PC-9 (cell line): ENCODE data around the gene OSM.

Source experiments
- EZH2 ChIP-seq: fragments of 200-600 bp; sonication (generic); IDR thresholded peaks from 2 replicates; pipeline ENCODE4 v1.8.0; 2017; ENCODE audit warnings: antibody characterized with exemption, low read depth
- TF ChIP-seq, protein P1 (sequence below): fragments of 200-600 bp; sonication (generic); conservative IDR thresholded peaks from 2 replicates; pipeline ENCODE4 v1.6.1; 2017; ENCODE audit warnings: mixed run types, antibody characterized with exemption, mild to moderate bottlenecking, moderate library complexity

DNA sequence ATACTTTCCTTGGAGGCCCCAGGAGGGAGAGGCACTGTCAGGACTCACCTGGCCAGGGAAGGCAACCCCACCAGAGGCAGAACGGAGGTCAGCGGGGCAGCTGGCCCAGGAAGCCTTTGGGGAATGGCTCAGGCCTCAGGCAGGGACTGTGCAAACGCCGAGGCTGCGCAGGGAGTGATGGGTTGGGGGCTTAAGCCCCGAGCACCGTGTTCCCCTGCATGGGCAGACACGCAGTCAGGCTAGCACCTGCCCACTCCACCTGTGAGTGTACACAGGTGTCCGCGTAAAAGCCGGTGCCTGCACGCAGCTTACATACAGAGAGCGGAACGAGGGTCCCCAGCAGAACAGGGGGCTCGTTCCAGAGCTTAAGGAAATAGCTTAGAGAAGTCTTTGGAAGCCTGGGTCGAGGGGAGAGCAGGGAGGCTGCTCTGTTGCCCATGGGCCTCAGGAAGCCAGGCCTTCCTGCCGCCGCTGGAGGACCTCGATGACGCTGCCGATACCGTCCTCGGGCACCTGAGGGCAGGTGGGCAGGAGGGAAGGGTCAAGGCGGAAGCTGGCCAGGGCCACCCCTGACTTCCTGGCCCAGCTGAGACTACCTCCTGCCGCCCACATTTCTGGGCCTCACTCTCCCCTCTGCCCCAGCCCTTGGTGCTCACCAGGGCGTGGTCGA, 18.7 kb upstream of the OSM start:
- TF ChIP-seq, protein P1, sequence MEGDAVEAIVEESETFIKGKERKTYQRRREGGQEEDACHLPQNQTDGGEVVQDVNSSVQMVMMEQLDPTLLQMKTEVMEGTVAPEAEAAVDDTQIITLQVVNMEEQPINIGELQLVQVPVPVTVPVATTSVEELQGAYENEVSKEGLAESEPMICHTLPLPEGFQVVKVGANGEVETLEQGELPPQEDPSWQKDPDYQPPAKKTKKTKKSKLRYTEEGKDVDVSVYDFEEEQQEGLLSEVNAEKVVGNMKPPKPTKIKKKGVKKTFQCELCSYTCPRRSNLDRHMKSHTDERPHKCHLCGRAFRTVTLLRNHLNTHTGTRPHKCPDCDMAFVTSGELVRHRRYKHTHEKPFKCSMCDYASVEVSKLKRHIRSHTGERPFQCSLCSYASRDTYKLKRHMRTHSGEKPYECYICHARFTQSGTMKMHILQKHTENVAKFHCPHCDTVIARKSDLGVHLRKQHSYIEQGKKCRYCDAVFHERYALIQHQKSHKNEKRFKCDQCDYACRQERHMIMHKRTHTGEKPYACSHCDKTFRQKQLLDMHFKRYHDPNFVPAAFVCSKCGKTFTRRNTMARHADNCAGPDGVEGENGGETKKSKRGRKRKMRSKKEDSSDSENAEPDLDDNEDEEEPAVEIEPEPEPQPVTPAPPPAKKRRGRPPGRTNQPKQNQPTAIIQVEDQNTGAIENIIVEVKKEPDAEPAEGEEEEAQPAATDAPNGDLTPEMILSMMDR: no peak
- TF ChIP-seq EZH2: no peak
